CD4-positive, CD25-positive, alpha-beta regulatory T cell (primary cell): ENCODE data around the gene CABP1. TPM values are rescaled to one million over a fixed set of nuclear protein-coding genes. Genes with fewer than 3 reads are reported as not detected.
"Not testable (repeated sequence)": the region's sequence is repeated elsewhere in the genome, so short reads cannot be mapped to it uniquely, and the experiment has no call there.

ENCODE experiments used
- ATAC-seq, 2 donors: fragments of 150-1000 bp; cut with Tn5 transposase; one replicate each; pipeline ENCODE4 v1.10.0; 2021; ENCODE audit warnings: low read depth in 2 of 2, moderate number of reproducible peaks in 2 of 2, moderate library complexity in 1 of 2
- DNase-seq, 3 donors: peaks; one replicate each; pipeline versions ENCODE4 v3.0.0 to v3.0.0-alpha.2; 2012 to 2022; ENCODE audit warnings: mixed read lengths in 1 of 3
- H3K27ac ChIP-seq: one replicate; pipeline ENCODE4 v1.7.0; 2013; ENCODE audit warnings: mild to moderate bottlenecking, low read length; ENCODE audit not compliant: insufficient read depth, poor library complexity, severe bottlenecking
- H3K27me3 ChIP-seq: one replicate; pipeline ENCODE4 v1.7.0; 2013; ENCODE audit warnings: low read length; ENCODE audit not compliant: control insufficient read depth, insufficient read depth
- H3K36me3 ChIP-seq: one replicate; pipeline ENCODE4 v1.7.0; 2013; ENCODE audit warnings: mild to moderate bottlenecking, low read length, moderate library complexity; ENCODE audit not compliant: control insufficient read depth, insufficient read depth
- H3K4me1 ChIP-seq: 2 replicates; pipeline ENCODE4 v1.7.0; 2013; ENCODE audit warnings: mild to moderate bottlenecking, low read length; ENCODE audit not compliant: insufficient read depth, control insufficient read depth, poor library complexity, severe bottlenecking
- H3K4me3 ChIP-seq: one replicate; pipeline ENCODE4 v1.7.0; 2013; ENCODE audit warnings: low read depth, mild to moderate bottlenecking, low read length, moderate library complexity
- H3K9me3 ChIP-seq, 2 experiments: 1 replicate in 1 of 2; 2 replicates in 1 of 2; pipeline ENCODE4 v1.7.0; 2013; ENCODE audit warnings: low read length in 2 of 2, mild to moderate bottlenecking in 1 of 2, moderate library complexity in 1 of 2; ENCODE audit not compliant: control insufficient read depth in 2 of 2
- H3K27ac Mint-ChIP-seq, 3 donors: one replicate each; pipeline ENCODE4 v1.8.0; 2020 to 2022; ENCODE audit warnings: mild to moderate bottlenecking in 3 of 3, mixed read lengths in 3 of 3, moderate library complexity in 2 of 3
- H3K27me3 Mint-ChIP-seq: one replicate; pipeline ENCODE4 v1.8.0; 2022; ENCODE audit warnings: mild to moderate bottlenecking, mixed read lengths
- H3K36me3 Mint-ChIP-seq: one replicate; pipeline ENCODE4 v1.8.0; 2020; ENCODE audit warnings: mixed read lengths
- H3K4me1 Mint-ChIP-seq, 4 donors: one replicate each; pipeline ENCODE4 v1.8.0; 2020 to 2022; ENCODE audit warnings: mixed read lengths in 4 of 4, mild to moderate bottlenecking in 1 of 4
- H3K4me3 Mint-ChIP-seq, 4 donors: one replicate each; pipeline ENCODE4 v1.8.0; 2020 to 2022; ENCODE audit warnings: mild to moderate bottlenecking in 4 of 4, mixed read lengths in 4 of 4, moderate library complexity in 3 of 4
- H3K9me3 Mint-ChIP-seq, 7 donors: one replicate each; pipeline ENCODE4 v1.8.0; 2020 to 2022; ENCODE audit warnings: mixed read lengths in 7 of 7, mild to moderate bottlenecking in 3 of 7, moderate library complexity in 2 of 7
- polyA plus RNA-seq, 4 donors: library from polyadenylated mRNA; unstranded; fragments of 300-500 nt; fragmentation: Illumina TruSeq; gene quantifications; one replicate each; pipeline ENCODE4 v1.2.3, GENCODE V29; 2021
- total RNA-seq: library from RNA; stranded (reverse); gene quantifications from one replicate; pipeline ENCODE4 v1.2.3, GENCODE V29; 2022

The CABP1 gene
- total and polyA plus RNA-seq, 5 donors from 2014 or later, result not detected

DNA sequence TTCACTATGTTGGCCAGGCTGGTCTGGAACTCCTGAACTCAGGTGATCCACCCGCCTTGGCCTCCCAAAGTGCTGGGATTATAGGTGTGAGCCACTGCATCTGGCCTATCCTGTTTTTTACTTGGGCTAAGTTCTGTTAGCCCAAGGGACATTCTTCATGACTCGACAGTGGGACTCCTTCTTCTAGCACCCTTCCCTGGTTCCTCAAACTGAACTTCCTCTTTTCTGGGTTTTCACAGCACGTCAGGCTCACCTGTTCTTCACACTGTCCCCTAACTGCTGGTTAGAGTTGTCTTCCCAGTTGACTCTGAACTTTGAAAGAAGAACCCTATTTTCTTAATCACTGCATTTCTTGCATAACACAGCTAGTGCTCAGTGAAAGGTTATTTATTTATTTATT, 22.5 kb downstream of the CABP1 start:
- Histone ChIP-seq H3K9me3 (no peaks in the 10 kb centered on the region), H3K27ac (no peak overlapping the region), H3K27me3 (no peaks in the 10 kb centered on the region), H3K36me3 (no peaks in the 10 kb centered on the region), H3K4me1 (no peaks in the 10 kb centered on the region), H3K4me3 (no peak overlapping the region)
- DNase-seq (no peak), ATAC-seq (no peak)
- peaks cover 5% of the 10 kb centered on the region for H3K27me3 Mint-ChIP-seq
- no peak overlapping the region for H3K4me3 Mint-ChIP-seq
- no peak overlapping the region for H3K27ac Mint-ChIP-seq
- H3K4me1 Mint-ChIP-seq, result no peaks in the 10 kb centered on the region
- no peaks in the 10 kb centered on the region for H3K9me3 Mint-ChIP-seq
- H3K36me3 Mint-ChIP-seq, result no peaks in the 10 kb centered on the region

DNA sequence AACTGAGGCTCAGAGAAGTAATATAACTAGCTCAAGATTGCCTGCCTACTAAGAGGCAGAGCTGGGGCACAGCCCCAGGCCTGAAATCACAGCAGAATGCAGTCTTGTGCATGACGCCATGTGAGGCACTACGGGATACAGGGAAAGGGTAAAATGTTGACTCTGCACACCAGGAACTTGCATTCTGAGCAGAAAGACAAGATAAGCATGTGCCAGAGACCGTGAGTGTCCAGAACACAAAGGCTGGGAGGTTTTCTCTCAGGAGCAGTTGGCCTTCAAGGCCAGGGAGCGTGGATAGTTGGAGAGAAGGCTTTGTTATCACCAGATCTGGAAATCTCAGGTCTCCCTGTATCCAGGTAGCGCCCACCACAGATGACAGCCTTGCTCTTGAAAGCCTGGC, 23.3 kb downstream of the CABP1 start:
- H3K36me3 Mint-ChIP-seq, result no peaks in the 10 kb centered on the region
- peaks cover 5% of the 10 kb centered on the region for H3K27me3 Mint-ChIP-seq
- DNase-seq, result no peak

DNA sequence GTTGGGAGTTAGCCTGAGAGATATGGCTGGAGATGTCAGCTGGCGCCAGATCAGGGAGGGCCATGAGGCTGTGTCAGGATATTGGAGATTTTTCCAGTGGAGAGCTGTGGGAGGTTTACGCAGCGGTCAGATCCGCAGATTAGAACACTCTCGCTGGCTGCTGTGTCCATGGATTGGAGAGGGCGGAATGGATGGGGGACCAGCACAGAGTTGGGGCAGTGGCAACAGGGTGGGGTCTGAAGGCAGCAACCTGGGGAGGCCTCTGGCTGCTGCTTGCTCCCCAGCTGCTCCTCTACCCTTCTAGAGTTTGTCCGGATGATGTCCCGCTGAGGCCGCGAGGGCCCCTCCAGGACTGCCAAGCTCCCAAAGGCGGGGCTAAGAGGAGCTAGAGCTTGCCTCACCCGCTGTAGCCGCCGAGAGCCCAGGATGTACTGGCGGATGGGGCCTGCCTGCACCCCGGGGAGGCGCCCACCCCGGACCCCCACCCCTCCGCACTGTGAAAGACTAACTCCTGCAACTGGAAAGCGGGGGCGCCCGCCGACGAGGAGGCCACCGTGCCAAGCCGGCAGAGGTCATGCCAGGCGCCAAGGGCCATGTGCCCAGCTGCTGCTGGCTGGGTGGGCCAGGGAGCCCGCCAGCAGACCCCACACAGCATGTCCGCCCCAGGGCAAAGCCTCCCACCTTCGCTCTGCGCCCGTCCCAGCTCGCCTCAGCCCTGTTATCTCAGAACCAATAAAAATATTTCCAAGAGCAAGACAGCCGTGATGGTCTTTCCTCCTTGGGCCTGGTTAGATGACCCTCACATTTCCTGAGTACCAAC, 26.4 kb downstream of the CABP1 start:
- no peaks in the 10 kb centered on the region for H3K4me1 ChIP-seq

More for the DNA sequence above, 23.3 kb downstream of the CABP1 start:
- Histone ChIP-seq H3K9me3 (no peaks in the 10 kb centered on the region), H3K36me3 (no peaks in the 10 kb centered on the region), H3K4me3 (no peak overlapping the region), H3K27me3 (no peaks in the 10 kb centered on the region), H3K4me1 (no peaks in the 10 kb centered on the region), H3K27ac (no peak overlapping the region)
- no peaks in the 10 kb centered on the region for H3K4me1 Mint-ChIP-seq
- ATAC-seq, result no peak
- H3K9me3 Mint-ChIP-seq, result no peaks in the 10 kb centered on the region
- H3K27ac Mint-ChIP-seq, result no peak overlapping the region
- no peak overlapping the region for H3K4me3 Mint-ChIP-seq

DNA sequence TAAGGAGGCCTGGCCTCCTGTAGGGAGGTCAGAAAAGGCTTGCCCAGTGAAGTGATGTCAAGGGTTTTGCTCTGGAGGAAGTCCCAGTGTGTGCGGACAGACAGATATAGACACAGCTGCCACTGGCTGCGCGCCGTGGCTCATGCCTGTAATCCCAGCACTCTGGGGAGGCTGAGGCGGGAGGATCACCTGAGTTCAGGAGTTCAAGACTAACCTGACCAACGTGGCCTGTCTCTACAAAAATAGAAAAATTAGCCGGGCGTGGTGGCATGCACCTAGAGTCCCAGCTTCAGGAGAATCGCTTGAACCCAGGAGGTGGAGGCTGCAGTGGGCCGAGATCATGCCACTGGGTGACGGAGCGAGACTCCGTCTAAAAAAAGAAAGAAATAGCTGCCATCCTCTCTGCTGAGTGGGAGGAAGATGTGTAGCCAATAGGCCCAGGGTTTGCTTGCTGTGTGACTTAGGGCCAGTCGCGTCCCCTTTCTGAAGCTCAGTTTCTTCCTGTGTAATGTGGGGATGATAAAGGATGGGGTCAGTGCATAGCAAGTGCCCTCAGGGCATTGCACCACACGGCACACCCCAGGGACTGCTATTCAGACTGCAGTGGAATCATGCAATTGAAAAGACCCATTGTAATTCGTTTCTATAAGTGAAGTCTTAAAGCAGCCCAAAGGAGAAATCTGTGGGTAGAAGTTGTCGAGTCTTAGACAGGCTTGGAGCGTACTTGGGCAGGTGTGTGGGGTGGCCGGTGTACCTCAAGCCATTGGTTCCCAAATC, 27.9 kb downstream of the CABP1 start:
- no peaks in the 10 kb centered on the region for H3K36me3 ChIP-seq
- no peaks in the 10 kb centered on the region for H3K27me3 ChIP-seq
- Mint-ChIP-seq H3K27ac (no peak overlapping the region), H3K4me3 (no peak overlapping the region), H3K9me3 (no peaks in the 10 kb centered on the region), H3K4me1 (no peaks in the 10 kb centered on the region), H3K36me3 (no peaks in the 10 kb centered on the region), H3K27me3 (peaks cover 10% of the 10 kb centered on the region)
- H3K9me3 ChIP-seq, result no peaks in the 10 kb centered on the region
- H3K27ac ChIP-seq, result no peak overlapping the region
- H3K4me3 ChIP-seq, result no peak overlapping the region
- DNase-seq, result no peak
- H3K4me1 ChIP-seq, result no peaks in the 10 kb centered on the region
- ATAC-seq, result no peak

More for the DNA sequence above, 26.4 kb downstream of the CABP1 start:
- H3K4me1 Mint-ChIP-seq, result no peaks in the 10 kb centered on the region
- H3K36me3 Mint-ChIP-seq, result no peaks in the 10 kb centered on the region
- no peaks in the 10 kb centered on the region for H3K9me3 Mint-ChIP-seq
- Histone ChIP-seq H3K27ac (no peak overlapping the region), H3K4me3 (no peak overlapping the region), H3K9me3 (no peaks in the 10 kb centered on the region), H3K27me3 (no peaks in the 10 kb centered on the region), H3K36me3 (no peaks in the 10 kb centered on the region)
- no peak overlapping the region for H3K27ac Mint-ChIP-seq
- H3K27me3 Mint-ChIP-seq, result peaks cover 10% of the 10 kb centered on the region
- H3K4me3 Mint-ChIP-seq, result no peak overlapping the region
- ATAC-seq, result no peak
- no peak for DNase-seq

DNA sequence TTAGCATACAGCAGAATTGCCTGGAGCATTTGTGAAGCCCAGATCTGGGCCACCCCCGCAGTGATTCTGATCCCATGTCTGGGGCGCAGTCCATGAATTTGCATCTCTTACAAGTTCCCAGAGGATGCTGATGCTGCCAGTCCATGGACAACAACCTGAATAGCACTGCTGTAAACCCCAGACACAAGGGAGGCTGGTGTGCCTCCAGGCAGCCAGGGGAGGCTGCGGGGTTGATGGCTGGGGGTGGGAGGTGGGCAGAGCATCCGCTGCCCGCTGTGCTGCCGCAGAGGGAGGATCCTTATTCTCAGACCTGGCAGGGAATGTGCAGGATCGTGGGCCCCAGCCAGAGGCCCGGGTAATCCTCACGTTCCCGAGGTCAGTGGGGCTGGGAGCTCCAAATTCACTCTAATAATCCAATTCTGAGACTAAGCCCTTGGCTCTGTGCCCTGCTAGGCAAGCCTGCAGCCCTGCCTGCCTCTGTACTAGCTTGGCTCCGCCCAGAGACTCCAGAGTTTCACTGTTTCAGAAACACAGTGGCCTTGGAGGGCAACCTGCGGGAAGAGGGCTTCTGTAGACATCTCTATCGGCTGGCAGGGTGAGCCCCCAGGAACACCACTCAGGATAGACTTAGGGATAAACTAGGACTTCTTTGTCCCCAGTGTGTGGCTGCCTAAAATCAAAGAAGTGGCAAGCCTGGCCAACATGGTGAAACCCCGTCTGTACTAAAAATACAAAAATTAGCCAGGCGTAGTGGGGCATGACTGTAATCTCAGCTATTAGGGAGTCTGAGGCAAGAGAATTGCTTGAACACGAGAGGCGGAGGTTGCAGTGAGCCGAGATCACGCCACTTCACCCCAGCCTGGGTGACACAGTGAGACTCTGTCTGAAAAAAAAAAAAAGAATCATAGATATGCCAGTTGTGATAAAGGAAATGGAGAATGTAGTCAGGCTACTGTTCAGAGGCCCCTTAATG, 28.7 kb downstream of the CABP1 start:
- Histone ChIP-seq H3K27ac (no peak overlapping the region), H3K4me1 (no peaks in the 10 kb centered on the region), H3K4me3 (no peak overlapping the region), H3K27me3 (no peaks in the 10 kb centered on the region), H3K9me3 (no peaks in the 10 kb centered on the region), H3K36me3 (no peaks in the 10 kb centered on the region)
- ATAC-seq (no peak), DNase-seq (no peak)
- Mint-ChIP-seq H3K4me3 (no peak overlapping the region), H3K4me1 (no peaks in the 10 kb centered on the region), H3K36me3 (no peaks in the 10 kb centered on the region), H3K9me3 (peaks cover 0 to under 1% (median 0%) of the 10 kb centered on the region in 7 donors), H3K27ac (no peak overlapping the region), H3K27me3 (peaks cover 11% of the 10 kb centered on the region)

DNA sequence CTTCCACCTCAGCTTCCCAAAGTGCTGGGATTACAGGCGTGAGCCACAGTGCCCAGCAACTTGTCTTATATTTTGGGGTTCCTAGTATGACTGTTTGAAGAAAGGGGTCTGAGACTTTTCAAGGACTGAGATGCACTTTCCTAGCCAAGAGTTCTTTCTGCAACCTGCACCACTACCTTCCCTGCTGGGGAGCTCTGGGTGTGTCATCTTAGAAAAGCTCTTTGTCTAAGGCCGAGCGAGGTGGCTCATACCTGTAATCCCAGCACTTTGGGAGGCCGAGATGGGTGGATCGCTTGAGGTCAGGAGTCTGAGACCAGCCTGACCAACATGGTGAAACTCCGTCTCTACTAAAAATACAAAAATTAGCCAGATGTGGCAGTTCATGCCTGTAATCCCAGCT, 29.8 kb downstream of the CABP1 start:
- H3K36me3 ChIP-seq, H3K36me3 Mint-ChIP-seq, H3K27me3 ChIP-seq, H3K4me1 ChIP-seq, H3K4me1 Mint-ChIP-seq, H3K9me3 Mint-ChIP-seq, H3K27ac ChIP-seq, H3K27ac Mint-ChIP-seq, H3K4me3 ChIP-seq, ATAC-seq, H3K9me3 ChIP-seq, H3K4me3 Mint-ChIP-seq, DNase-seq: not testable (repeated sequence)
- peaks cover 17% of the 10 kb centered on the region for H3K27me3 Mint-ChIP-seq

DNA sequence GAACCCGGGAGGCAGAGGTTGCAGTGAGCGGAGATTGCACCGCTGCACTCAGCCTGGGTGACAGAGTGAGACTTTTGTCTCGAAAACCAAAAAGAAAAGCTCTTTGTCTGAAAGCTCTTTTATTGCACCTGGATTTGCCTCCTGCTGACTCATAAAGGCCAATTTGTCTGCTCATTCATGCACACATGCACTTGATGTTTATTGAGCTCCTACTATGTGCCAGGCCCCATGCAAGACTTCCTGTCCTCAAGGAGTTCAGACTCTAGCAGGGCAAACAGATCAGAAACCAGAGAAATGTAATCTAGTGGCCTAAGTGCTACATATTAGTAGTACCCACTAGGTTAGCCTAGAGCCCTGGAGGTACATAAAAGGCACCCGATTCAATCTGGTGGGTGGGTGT, 30.2 kb downstream of the CABP1 start:
- Mint-ChIP-seq H3K27ac (no peak overlapping the region), H3K9me3 (peaks cover 0 to 3% (median 0%) of the 10 kb centered on the region in 7 donors), H3K4me1 (no peaks in the 10 kb centered on the region), H3K27me3 (peaks cover 21% of the 10 kb centered on the region), H3K36me3 (no peaks in the 10 kb centered on the region), H3K4me3 (no peak overlapping the region)
- Histone ChIP-seq H3K36me3 (no peaks in the 10 kb centered on the region), H3K9me3 (no peaks in the 10 kb centered on the region), H3K27ac (no peak overlapping the region), H3K4me3 (no peak overlapping the region), H3K27me3 (no peaks in the 10 kb centered on the region), H3K4me1 (no peaks in the 10 kb centered on the region)
- DNase-seq, result no peak
- ATAC-seq, result no peak
